A673 (cell line): ENCODE measurements around the gene SAFB2. TPM values are rescaled to one million over a fixed set of nuclear protein-coding genes. Genes with fewer than 3 reads are reported as not detected.
A peak's percentile ranks its signal among the peaks of the same experiment; 100 is the strongest.

Source experiments
- Bru-seq: library from RNA; stranded (reverse); fragments of 400-500 nt; gene quantifications from one replicate; lab custom pipeline; 2021; lab: Mats Ljungman, UMichigan
- BruChase-seq, 2 experiments: library from RNA; stranded (reverse); fragments of 400-500 nt; gene quantifications; one replicate each; lab custom pipeline; 2021; lab: Mats Ljungman, UMichigan
- BruUV-seq: library from RNA; stranded (reverse); fragments of 400-500 nt; replicated peaks from 2 replicates; lab custom pipeline; 2021; lab: Mats Ljungman, UMichigan
- CTCF ChIA-PET: fragments of 300-600 bp; sonication (Branson Sonifier 250); formaldehyde crosslinking; loops from one replicate; lab custom pipeline; 2022; ENCODE audit warnings: antibody characterized with exemption; lab: Charles Lee
- POLR2A ChIA-PET: fragments of 300-600 bp; sonication (Branson Sonifier 250); formaldehyde crosslinking; loops from one replicate; lab custom pipeline; 2022; ENCODE audit warnings: antibody characterized with exemption; ENCODE audit not compliant: low non-redundant PET; lab: Charles Lee
- DNase-seq: peaks from one replicate; pipeline ENCODE4 v3.0.0-alpha.2; 2015; ENCODE audit warnings: low spot score
- H3K27ac ChIP-seq: fragments of 200-600 bp; sonication (generic); 2 replicates; pipeline ENCODE4 v1.5.1; 2016; ENCODE audit warnings: mixed run types, low read depth, mild to moderate bottlenecking, mixed read lengths, antibody characterized with exemption, low read length; ENCODE audit not compliant: poor library complexity, severe bottlenecking
- H3K27me3 ChIP-seq: fragments of 200-600 bp; sonication (generic); replicated peaks from 2 replicates; pipeline ENCODE4 v1.6.1; 2017; ENCODE audit warnings: mixed run types, low read depth, mild to moderate bottlenecking, mixed read lengths, antibody characterized with exemption, low read length; ENCODE audit not compliant: insufficient read depth, poor library complexity
- H3K36me3 ChIP-seq: fragments of 200-600 bp; sonication (generic); 2 replicates; pipeline ENCODE4 v1.6.1; 2016; ENCODE audit warnings: mixed run types, mild to moderate bottlenecking, mixed read lengths, antibody characterized with exemption, low read length; ENCODE audit not compliant: insufficient read depth, poor library complexity, severe bottlenecking
- H3K4me1 ChIP-seq: fragments of 200-600 bp; sonication (generic); 2 replicates; pipeline ENCODE4 v1.6.1; 2017; ENCODE audit warnings: mixed run types, mild to moderate bottlenecking, mixed read lengths, antibody characterized with exemption, low read length; ENCODE audit not compliant: insufficient read depth, poor library complexity, severe bottlenecking
- H3K4me3 ChIP-seq: fragments of 200-600 bp; sonication (generic); 2 replicates; pipeline ENCODE4 v1.5.1; 2016; ENCODE audit warnings: low read depth, mixed run types, mild to moderate bottlenecking, mixed read lengths, low read length; ENCODE audit not compliant: poor library complexity, severe bottlenecking
- H3K9me3 ChIP-seq: fragments of 200-600 bp; sonication (generic); 2 replicates; pipeline ENCODE4 v1.6.1; 2016; ENCODE audit warnings: mixed run types, low read depth, mild to moderate bottlenecking, mixed read lengths, antibody characterized with exemption, low read length; ENCODE audit not compliant: poor library complexity, severe bottlenecking
- EZH2 ChIP-seq: fragments of 200-600 bp; sonication (generic); IDR thresholded peaks from 2 replicates; pipeline ENCODE4 v1.6.1; 2017; ENCODE audit warnings: borderline replicate concordance, low read depth, mild to moderate bottlenecking, mixed read lengths, antibody characterized with exemption, low read length; ENCODE audit not compliant: poor library complexity, severe bottlenecking
- intact Hi-C: fragments of 100-400 bp; cut with micrococcal nuclease; formaldehyde crosslinking; loops from one replicate; pipeline ENCODE4 v1.10.0; 2022; ENCODE audit not compliant: unreplicated experiment
- long read RNA-seq: library from polyadenylated mRNA; stranded (forward); transcript quantifications from one replicate; pipeline ENCODE4 v2.0.0, GENCODE V29; 2022
- total RNA-seq: library from RNA; stranded (reverse); gene quantifications from 2 replicates; pipeline ENCODE4 v1.2.3, GENCODE V29; 2021
- TF ChIP-seq, protein P1 (sequence below): fragments of 300-800, 200-600 bp; sonication (generic); conservative IDR thresholded peaks from 2 replicates; pipeline ENCODE4 v1.5.1; 2017; ENCODE audit warnings: low read depth, mild to moderate bottlenecking, antibody characterized with exemption, low read length, moderate library complexity, mixed read lengths

The SAFB2 gene
- total RNA-seq: 124 and 153 TPM in 2 replicates
- percentile 86 among the genes with signal in this experiment for Bru-seq, nascent RNA
- BruChase-seq, experiment 1, labeled RNA remaining after a 2-hour chase: percentile 91 among the genes with signal in this experiment
- percentile 93 among the genes with signal in this experiment for BruChase-seq, experiment 2, labeled RNA remaining after a 6-hour chase
- long read RNA-seq, transcript SAFB2-201 (21 exons, 3,371 nt): major isoform, 75 of 145 reads
- long read RNA-seq, partial matches to known transcripts: 27 of 145 reads
- long read RNA-seq, other reads (novel, unspliced or antisense): 43 of 145 reads

DNA sequence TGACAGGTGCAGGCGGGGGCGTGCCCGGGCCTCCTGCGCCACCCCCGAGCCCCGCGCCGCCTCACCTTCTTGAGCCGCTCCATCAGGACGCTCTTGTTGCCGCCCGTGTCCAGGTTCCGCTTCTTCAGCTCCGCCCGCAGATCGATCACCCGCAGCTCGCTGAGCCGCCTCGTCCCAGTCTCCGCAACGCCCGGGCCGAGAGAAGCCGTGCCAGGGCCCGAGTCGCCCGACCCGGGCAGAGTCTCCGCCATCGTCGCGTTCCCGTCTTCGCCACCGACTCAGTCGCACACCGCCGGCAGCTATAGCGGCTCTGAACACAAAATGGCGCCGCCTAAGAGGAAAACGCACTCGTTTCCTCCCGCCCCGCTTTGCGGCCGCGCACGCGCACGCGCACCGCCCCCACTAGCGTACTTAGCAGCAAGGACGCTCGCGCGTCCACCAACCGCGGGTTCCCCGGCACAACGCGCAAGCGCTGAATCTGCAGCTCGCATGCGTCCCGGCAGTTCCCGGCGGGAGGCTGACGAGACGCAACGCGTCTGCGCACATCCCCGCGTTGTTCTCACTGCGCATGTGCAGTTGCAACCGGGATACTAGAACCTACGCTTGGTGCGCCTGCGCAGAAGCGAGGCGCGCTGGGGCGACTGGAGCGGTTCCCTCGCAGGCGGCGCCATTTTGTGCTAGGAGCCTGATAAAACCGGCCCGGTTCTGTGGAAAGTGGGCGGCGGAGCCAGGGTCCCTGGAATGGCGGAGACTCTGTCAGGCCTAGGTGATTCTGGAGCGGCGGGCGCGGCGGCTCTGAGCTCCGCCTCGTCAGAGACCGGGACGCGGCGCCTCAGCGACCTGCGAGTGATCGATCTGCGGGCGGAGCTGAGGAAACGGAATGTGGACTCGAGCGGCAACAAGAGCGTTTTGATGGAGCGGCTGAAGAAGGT is at the start of gene SAFB2, which contains the start of gene SAFB:
Gene SAFB2 (minus strand): TSS at position 312 of the 932 bp plus-strand sequence. CDS start 61 bp downstream, at position 251.
Gene SAFB (plus strand): TSS at position 619 of the 932 bp plus-strand sequence. CDS start 123 bp downstream, at position 742.
- Histone ChIP-seq H3K27ac (peak within 1 kb of the TSS; percentile 96), H3K36me3 (peaks cover 64% of the 10 kb centered on the region), H3K4me3 (peak within 1 kb of the TSS; percentile 100), H3K4me1 (peaks cover 36% of the 10 kb centered on the region), H3K27me3 (no peaks in the 10 kb centered on the region), H3K9me3 (no peaks in the 10 kb centered on the region)
- DNase-seq: peak; percentile 100
- TF ChIP-seq, protein P1, sequence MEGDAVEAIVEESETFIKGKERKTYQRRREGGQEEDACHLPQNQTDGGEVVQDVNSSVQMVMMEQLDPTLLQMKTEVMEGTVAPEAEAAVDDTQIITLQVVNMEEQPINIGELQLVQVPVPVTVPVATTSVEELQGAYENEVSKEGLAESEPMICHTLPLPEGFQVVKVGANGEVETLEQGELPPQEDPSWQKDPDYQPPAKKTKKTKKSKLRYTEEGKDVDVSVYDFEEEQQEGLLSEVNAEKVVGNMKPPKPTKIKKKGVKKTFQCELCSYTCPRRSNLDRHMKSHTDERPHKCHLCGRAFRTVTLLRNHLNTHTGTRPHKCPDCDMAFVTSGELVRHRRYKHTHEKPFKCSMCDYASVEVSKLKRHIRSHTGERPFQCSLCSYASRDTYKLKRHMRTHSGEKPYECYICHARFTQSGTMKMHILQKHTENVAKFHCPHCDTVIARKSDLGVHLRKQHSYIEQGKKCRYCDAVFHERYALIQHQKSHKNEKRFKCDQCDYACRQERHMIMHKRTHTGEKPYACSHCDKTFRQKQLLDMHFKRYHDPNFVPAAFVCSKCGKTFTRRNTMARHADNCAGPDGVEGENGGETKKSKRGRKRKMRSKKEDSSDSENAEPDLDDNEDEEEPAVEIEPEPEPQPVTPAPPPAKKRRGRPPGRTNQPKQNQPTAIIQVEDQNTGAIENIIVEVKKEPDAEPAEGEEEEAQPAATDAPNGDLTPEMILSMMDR: no peak
- no peak for TF ChIP-seq EZH2
- no TSS peak for BruUV-seq
- CTCF ChIA-PET: interaction anchor here (1.2 kb wide), 1 partner anchor 75 kb away, joined by 4 read pairs; no protein-coding TSS in a partner anchor
- intact Hi-C loops: no loop called here
- POLR2A ChIA-PET: interaction anchor here (0.6 kb wide), 2 partner anchors 26 to 330 kb away, joined by 3 to 5 read pairs; no protein-coding TSS in a partner anchor

DNA sequence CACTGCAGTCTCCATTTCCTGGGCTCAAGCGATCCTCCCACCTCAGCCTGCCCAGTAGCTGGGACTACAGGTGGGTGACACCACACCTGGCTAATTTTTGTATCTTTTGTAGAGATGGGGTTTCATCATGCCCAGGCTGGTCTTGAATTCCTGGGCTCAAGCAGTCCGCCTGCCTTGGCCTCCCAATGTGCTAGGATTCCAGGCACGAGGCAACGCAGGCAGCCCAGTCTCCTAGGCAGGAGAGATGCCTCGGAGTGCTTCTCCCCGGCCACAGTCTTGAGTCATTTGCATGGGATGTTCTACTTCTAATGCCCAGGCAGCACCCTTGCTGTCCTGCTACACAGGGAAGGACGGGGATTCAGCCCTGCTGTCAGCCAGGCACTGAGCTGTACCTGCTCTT is 49.0 kb upstream of the SAFB2 start:
- H3K27ac ChIP-seq: no peak overlapping the region
- BruUV-seq: no TSS peak
- no peak for DNase-seq
- intact Hi-C loops: no loop called here
- H3K4me3 ChIP-seq: no peak overlapping the region
- no peak for TF ChIP-seq EZH2
- TF ChIP-seq, protein P1: no peak
- H3K27me3 ChIP-seq: no peaks in the 10 kb centered on the region
- ChIA-PET POLR2A (no interaction called here), CTCF (no interaction called here)
- H3K4me1 ChIP-seq: no peaks in the 10 kb centered on the region
- H3K9me3 ChIP-seq: no peaks in the 10 kb centered on the region
- peaks cover 38% of the 10 kb centered on the region for H3K36me3 ChIP-seq

DNA sequence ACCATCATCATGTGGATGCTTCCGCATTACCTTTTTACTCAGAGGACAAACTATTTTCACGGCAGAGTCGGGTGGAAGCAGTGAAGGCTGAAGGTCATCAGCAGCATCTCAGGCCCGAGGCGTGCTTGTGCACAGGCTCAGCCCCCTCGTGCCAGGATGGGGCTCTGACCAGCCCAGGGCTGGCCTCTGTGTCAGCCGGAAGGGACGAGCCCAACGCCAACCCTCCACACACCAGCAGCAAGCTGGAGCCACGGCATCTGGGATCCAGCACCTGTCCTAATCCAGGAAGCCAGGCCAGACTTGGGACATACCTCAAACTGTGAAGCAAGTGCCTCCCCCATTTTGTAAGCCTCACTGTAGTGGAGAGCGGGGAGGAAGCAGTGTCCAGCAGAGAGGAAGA is 46.6 kb upstream of the SAFB2 start:
- no peak overlapping the region for H3K27ac ChIP-seq
- H3K9me3 ChIP-seq: no peaks in the 10 kb centered on the region
- no peaks in the 10 kb centered on the region for H3K27me3 ChIP-seq
- H3K4me1 ChIP-seq: no peaks in the 10 kb centered on the region
- POLR2A ChIA-PET: no interaction called here
- no TSS peak for BruUV-seq
- DNase-seq: no peak
- peaks cover 61% of the 10 kb centered on the region for H3K36me3 ChIP-seq
- CTCF ChIA-PET: no interaction called here
- no peak for TF ChIP-seq EZH2
- TF ChIP-seq, protein P1: no peak
- H3K4me3 ChIP-seq: no peak overlapping the region
- intact Hi-C loops: no loop called here
